Measurements from ENCODE around the gene TMEM221. TPM values are rescaled to one million over a fixed set of nuclear protein-coding genes. Genes with fewer than 3 reads are reported as not detected.

Gene TMEM221
- total RNA-seq, 2 donors from 2014 or later = not detected

DNA sequence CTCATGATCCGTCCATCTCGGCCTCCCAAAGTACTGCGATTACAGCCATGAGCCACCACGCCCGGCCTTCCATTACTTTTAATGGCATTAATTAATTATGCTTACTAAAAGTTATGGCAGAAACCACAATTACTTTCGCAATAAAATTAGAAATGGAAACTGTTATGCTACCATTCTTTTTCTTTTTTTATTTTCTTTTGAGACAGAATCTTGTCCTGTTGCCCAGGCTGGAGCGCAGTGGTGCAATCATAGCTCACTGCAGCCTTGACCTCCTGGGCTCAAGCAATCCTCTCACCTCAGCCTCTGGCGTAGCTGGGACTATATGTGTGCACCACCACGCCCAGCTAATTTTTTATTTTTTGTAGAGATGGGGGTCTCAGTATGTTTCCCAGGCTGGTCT lies 38.5 kb downstream of the TMEM221 start:
- ATAC-seq (replicated peaks) = no peak

DNA sequence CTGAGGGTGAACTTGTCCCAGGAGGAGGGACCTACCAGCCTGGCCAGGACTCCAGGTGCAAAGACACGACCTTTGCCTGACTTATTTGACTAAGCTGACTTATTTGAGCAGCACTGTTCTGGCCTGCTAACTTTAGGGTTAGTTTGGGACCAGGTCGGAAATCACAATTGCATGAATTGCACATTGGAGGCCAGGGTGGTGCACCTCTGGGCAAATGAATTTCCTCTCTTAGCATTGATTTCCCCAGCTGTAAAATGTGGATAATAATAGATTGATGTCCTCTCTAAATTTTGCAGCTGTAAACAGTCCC lies 41.6 kb downstream of the TMEM221 start:
- peaks cover 56% of the 10 kb centered on the region for H3K36me3 Mint-ChIP-seq (ENCODE audit: low read depth)
- H3K4me1 Mint-ChIP-seq = peaks cover 24% of the 10 kb centered on the region
- H3K4me3 Mint-ChIP-seq = peak overlapping the region; percentile 89
- H3K27me3 Mint-ChIP-seq = no peaks in the 10 kb centered on the region
- peak overlapping the region; percentile 73 for H3K27ac Mint-ChIP-seq
- no peak for ATAC-seq (replicated peaks)
- no peaks in the 10 kb centered on the region for H3K9me3 Mint-ChIP-seq

More for the DNA sequence above, 38.5 kb downstream of the TMEM221 start:
- no peak overlapping the region for H3K27ac Mint-ChIP-seq
- H3K4me1 Mint-ChIP-seq = peaks cover 14% of the 10 kb centered on the region
- peaks cover 59% of the 10 kb centered on the region for H3K36me3 Mint-ChIP-seq (ENCODE audit: low read depth)
- H3K9me3 Mint-ChIP-seq = no peaks in the 10 kb centered on the region
- H3K4me3 Mint-ChIP-seq = no peak overlapping the region
- no peaks in the 10 kb centered on the region for H3K27me3 Mint-ChIP-seq

DNA sequence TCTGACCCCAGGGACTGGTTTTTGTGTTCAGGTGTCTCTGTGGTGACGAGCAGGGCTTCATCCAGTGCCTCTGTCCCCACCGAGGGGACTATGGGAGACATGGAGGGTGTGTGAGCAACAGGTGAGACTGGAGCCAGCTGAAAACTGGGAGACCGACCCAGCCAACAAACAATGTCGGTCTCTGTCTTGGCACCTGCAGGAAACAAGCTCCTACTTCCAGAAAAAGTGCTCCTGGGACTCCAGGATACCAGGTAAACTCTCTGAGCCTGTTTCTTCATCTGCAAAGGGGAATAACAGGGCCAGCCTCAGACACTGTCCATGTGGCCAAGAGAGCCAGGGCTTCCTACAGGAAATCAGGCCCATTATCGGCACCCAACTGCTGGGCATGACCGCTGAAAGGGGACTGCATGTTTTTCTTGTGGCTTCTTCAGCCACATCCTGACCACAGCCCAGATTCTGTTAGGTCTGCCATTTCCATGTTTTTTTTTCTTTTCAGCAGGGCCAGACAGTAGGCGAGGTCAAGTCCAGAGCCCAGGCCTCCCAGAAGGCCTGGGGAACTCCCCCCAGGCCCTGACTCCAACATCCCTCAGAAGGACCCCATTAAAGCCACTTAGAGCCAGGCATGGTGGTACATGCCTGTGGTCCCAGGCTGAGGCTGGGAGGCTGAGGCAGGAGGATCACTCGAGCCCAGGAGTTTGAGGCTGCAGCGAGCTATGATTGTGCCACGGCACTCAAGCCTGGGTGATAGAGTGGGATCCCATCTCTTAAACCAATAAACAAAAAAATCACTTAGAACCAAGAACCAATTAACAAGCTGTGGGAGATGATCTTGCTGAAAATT lies 42.2 kb downstream of the TMEM221 start:
- peak overlapping the region; percentile 89 for H3K4me3 Mint-ChIP-seq
- no peaks in the 10 kb centered on the region for H3K27me3 Mint-ChIP-seq
- H3K27ac Mint-ChIP-seq = peak overlapping the region; percentile 73
- H3K9me3 Mint-ChIP-seq = no peaks in the 10 kb centered on the region
- H3K36me3 Mint-ChIP-seq (ENCODE audit: low read depth) = peaks cover 56% of the 10 kb centered on the region
- peaks cover 24% of the 10 kb centered on the region for H3K4me1 Mint-ChIP-seq
- peak; percentile 48 for ATAC-seq (replicated peaks)

DNA sequence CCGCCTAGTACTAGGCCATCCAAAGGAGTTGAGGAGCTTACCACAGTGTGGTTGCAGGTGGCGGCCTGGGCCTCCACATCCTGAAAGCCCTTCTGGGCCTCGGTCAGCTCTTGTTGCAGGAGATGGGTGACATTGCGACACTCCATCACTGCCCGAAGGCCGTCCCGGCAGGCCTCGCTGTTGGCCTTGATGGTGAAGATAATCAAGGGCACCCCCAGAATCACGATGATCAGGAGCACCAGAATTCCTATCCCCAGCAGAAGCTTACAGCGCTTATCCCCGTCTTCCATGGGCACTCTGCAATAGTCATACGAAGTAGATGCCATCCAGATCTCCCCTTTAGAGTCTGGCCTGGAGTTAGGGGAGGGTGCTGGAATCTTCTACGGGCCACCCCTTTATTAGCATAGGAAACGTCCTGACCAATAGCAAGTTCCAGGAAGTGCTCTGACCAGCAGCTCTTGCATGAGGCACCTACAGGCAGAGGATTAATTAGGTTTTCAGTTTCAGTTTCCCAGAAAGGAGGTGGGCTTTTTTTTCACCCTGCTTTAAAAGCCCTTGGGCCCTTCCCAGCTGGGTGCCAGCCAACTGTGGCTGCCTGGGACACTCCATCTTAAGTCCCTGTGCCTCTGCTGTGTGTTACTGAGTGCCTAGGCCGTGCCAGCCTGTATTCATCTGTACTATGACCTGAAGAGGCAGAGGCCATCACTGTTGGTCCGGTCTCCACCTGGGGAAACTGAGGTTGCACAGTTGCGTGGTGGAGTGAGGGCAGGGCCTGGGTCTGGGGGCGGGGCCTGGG lies 43.0 kb downstream of the TMEM221 start, which contains the start of gene BST2:
TSS of gene BST2 (minus strand) at position 381 of the 796 bp plus-strand sequence. CDS start at position 326, 55 bp downstream.
- peaks cover 62% of the 10 kb centered on the region for H3K36me3 Mint-ChIP-seq (ENCODE audit: low read depth)
- peak within 1 kb of the TSS; percentile 73 for H3K27ac Mint-ChIP-seq
- no peaks in the 10 kb centered on the region for H3K27me3 Mint-ChIP-seq
- H3K4me1 Mint-ChIP-seq = peaks cover 24% of the 10 kb centered on the region
- no peaks in the 10 kb centered on the region for H3K9me3 Mint-ChIP-seq
- peak; percentile 91 for ATAC-seq (replicated peaks)
- peak within 1 kb of the TSS; percentile 89 for H3K4me3 Mint-ChIP-seq

DNA sequence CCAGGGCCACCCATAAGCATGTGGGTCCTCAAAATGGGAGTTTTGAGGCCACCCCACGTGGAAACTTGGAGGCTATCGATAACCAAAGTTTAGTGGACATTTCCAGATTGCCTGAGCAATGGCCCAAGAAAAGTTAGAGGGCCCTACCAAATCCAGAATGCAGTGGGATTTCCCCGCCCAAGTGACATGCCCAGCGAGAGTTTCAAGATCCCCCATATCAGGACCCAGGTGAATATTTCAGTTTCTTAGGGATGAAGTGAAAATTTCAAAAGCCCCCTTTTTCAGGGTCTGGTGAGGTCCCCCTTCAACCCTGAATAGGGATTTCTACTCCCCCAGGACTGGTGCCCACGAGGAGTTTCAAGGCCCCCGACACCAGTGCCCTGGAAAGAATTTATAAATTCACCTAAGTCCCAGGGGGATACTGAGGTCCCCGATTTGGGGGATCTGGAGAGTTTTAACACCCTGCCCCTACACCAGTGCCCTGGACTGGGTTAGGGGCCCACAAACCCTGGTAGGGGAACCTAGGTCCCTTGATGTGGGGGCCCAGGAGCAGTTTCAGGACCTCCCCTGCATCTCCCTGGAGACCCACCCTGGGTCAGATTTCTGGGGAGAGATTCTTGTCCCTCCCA lies 43.7 kb downstream of the TMEM221 start:
- peaks cover 24% of the 10 kb centered on the region for H3K4me1 Mint-ChIP-seq
- H3K4me3 Mint-ChIP-seq = peak overlapping the region; percentile 89
- no peak for ATAC-seq (replicated peaks)
- peaks cover 64% of the 10 kb centered on the region for H3K36me3 Mint-ChIP-seq (ENCODE audit: low read depth)
- H3K27ac Mint-ChIP-seq = peak overlapping the region; percentile 73
- H3K27me3 Mint-ChIP-seq = no peaks in the 10 kb centered on the region
- H3K9me3 Mint-ChIP-seq = no peaks in the 10 kb centered on the region

DNA sequence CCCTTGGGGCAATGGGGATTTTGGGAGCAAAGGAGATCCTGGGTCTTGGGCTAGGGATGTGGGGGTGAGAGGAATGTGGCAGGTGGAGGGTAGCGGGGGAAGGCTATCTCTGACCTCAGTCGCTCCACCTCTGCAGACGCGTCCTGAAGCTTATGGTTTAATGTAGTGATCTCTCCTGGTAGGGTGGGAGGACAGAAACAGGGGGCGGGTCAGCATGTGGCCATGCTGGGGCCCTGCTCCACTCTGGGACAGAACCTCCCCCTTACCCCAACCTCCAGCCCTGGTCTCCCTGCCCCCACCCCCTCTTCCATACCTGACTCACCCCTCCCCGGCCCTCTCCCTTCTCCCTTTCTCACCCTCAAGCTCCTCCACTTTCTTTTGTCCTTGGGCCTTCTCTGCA lies 44.5 kb downstream of the TMEM221 start:
- no peaks in the 10 kb centered on the region for H3K27me3 Mint-ChIP-seq
- H3K27ac Mint-ChIP-seq = peak overlapping the region; percentile 73
- no peak for ATAC-seq (replicated peaks)
- peaks cover 61% of the 10 kb centered on the region for H3K36me3 Mint-ChIP-seq (ENCODE audit: low read depth)
- H3K9me3 Mint-ChIP-seq = no peaks in the 10 kb centered on the region
- peak overlapping the region; percentile 89 for H3K4me3 Mint-ChIP-seq
- peaks cover 24% of the 10 kb centered on the region for H3K4me1 Mint-ChIP-seq

DNA sequence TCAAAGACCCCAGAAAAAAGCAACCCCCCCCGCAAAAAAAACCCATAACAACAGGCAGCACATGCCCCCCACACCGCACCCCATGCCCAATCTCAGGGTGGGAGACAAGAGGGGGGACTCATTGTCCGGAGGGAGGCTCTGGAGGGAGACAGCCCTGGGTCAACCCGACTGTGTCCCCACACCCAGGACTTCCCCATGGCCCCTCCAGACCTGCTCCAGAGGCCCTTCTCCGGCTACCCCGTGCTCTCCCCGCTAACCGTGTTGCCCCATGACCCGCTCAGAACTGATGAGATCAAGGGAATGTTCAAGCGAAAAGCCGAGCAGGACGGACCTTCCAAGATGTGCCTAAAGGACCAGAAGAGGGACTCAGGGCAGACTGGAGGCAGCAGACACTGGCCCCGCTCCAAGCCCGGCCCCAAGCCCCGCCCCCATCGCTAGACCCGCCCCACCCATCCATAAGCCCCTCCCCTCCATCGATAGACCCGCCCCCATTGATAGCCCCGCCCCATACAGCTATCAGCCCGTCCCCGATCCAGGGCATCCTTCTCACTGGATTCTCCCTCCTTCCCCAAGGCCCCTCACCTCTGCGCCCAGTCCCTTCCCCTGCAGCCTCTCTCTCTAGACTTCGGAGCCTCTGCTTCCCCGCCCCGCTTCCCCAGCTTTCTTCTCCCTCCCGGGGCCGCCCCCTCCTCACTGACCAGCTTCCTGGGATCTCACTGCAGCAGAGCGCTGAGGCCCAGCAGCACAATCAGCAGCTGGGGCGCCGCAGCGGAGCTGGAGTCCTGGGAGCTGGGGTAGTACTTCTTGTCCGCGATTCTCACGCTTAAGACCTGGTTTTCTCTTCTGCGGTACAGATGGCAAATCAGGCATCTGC lies 45.2 kb downstream of the TMEM221 start:
- no peaks in the 10 kb centered on the region for H3K27me3 Mint-ChIP-seq
- H3K36me3 Mint-ChIP-seq (ENCODE audit: low read depth) = peaks cover 62% of the 10 kb centered on the region
- H3K9me3 Mint-ChIP-seq = no peaks in the 10 kb centered on the region
- H3K27ac Mint-ChIP-seq = peak overlapping the region; percentile 73
- ATAC-seq (replicated peaks) = no peak
- H3K4me3 Mint-ChIP-seq = peak overlapping the region; percentile 89
- H3K4me1 Mint-ChIP-seq = peaks cover 24% of the 10 kb centered on the region

DNA sequence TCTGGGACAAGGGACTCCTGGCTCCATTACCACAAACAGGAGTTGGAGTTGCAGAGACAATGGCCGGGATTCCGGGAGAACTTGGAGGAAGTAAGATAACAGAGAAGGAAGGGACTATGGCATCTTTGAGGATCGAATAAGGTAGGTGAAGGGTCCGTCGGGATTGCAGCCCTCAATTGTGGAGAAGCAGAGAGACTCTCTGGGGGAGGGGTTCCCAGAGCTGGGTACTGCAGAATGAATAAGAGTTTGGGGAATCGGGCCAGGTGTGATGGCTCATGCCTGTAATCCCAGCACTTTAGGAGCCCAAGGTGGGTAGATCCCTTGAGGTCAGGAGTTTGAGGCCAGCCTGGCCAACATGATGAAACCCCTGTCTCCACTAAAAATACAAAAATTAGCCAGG lies 46.8 kb downstream of the TMEM221 start:
- ATAC-seq (replicated peaks) = no peak
- Mint-ChIP-seq H3K27me3 (no peaks in the 10 kb centered on the region), H3K27ac (no peak overlapping the region), H3K4me3 (no peak overlapping the region), H3K4me1 (peaks cover 16% of the 10 kb centered on the region), H3K9me3 (no peaks in the 10 kb centered on the region), H3K36me3 (ENCODE audit: low read depth) (peaks cover 65% of the 10 kb centered on the region)

DNA sequence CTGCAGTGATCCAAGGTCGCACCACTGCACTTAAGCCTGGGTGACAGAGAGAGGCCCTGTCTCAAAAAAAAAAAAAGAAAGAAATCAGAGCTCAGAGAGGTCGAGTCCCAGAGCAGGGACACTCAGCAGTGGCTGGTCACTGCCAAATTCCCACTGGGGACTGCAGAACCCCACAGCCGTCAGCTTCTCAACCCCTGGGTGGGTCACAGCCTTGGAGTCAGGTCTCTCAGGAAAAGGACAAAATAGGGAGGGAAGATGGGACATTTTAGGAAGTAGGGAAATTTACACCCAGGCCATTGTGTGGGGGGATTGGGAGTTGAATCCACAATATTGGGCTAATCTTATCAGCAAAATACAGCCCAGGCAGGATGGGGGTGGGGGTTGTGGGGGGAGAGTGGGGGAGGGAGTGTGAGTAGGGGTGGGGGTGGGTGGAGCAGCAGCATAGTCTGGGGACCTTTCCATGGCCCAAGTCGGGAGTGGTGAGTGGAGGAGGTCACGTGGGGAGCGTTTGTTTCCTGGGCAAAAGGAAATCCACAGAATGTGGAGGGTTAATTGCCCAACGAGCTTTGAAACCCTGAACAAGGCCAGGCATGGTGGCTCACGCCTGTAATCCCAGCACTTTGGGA lies 49.5 kb downstream of the TMEM221 start:
- H3K36me3 Mint-ChIP-seq (ENCODE audit: low read depth) = peaks cover 59% of the 10 kb centered on the region
- H3K4me3 Mint-ChIP-seq = no peak overlapping the region
- H3K4me1 Mint-ChIP-seq = peaks cover 9% of the 10 kb centered on the region
- no peak for ATAC-seq (replicated peaks)
- no peak overlapping the region for H3K27ac Mint-ChIP-seq
- no peaks in the 10 kb centered on the region for H3K27me3 Mint-ChIP-seq
- no peaks in the 10 kb centered on the region for H3K9me3 Mint-ChIP-seq

DNA sequence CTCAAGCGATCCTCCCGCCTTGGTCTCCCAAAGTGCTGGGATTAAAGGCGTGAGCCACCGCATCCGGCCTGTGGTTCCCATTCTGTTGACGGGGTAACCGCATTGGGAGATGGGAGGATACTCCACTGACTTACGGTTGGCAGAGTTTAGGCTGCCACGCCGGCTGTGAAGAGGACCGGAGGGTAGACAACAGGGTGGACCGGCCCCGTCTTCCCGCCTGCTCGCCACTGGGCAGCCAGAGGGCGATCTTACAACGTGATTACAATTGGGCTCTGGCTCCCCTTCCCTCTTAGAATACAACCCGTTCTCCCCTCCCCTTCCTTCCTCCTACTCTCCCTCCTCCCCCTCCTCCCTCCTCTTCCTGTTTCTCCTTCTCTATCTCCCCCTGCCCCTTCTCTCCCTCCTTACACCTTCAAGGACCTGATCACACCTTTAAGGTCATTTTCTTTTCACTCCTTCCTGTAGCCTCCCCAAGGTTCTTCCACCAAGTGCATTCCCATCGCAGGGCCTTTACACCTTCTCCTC lies 53.5 kb downstream of the TMEM221 start:
- Mint-ChIP-seq H3K36me3 (ENCODE audit: low read depth) (peaks cover 18% of the 10 kb centered on the region), H3K27me3 (no peaks in the 10 kb centered on the region), H3K4me1 (peaks cover 10% of the 10 kb centered on the region), H3K4me3 (no peak overlapping the region), H3K9me3 (no peaks in the 10 kb centered on the region), H3K27ac (peak overlapping the region; percentile 56)
- ATAC-seq (replicated peaks) = peak; percentile 15

DNA sequence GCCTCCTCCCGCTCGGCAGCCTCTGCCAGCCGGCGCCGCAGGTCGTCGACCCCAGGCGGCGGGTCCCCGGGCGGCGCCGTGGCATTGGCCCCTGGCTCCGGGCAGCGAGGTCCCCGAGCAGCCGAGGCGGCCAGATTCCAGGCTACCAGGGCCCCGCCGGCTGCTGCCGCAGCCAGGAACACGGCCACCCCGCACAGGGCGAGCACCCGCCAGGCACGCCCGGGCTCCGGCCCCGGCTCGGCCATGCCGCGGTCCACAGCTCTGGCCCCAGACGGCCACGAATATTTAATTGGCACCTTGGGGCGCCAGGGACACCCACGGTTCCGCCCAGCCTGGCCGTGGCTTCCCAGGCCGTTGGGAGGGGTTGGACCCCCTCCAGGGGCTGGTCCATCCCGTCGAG lies 54.6 kb downstream of the TMEM221 start, which contains the start of gene CCDC194:
TSS of gene CCDC194 (minus strand) at position 283 of the 400 bp plus-strand sequence. CDS start at position 245, 38 bp downstream.
- ATAC-seq (replicated peaks) = no peak
- no peaks in the 10 kb centered on the region for H3K27me3 Mint-ChIP-seq
- H3K4me3 Mint-ChIP-seq = no peak within 1 kb of the TSS
- H3K9me3 Mint-ChIP-seq = no peaks in the 10 kb centered on the region
- H3K4me1 Mint-ChIP-seq = peaks cover 10% of the 10 kb centered on the region
- H3K36me3 Mint-ChIP-seq (ENCODE audit: low read depth) = peaks cover 18% of the 10 kb centered on the region
- H3K27ac Mint-ChIP-seq = peak within 1 kb of the TSS; percentile 56

DNA sequence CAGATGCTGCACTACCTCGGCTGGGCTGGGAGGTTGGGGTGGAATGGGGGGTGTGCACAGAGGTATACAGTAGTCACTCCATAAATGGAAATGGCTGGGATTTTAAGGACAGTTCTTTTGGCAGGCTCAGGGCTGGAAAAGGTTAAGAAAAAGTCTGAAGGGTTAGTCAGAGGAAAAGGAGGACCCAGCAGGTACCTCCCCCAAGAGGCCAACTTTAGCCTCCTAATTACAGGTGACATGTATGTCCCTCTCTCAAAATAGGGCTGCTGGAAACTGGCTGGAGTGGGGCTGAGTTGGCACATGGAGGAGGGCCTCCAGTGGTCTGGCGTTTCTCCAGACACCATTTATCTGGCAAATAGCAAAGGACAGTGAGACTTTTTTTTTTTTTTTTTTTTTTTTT lies 55.5 kb downstream of the TMEM221 start:
- ATAC-seq (replicated peaks) = no peak
- H3K27me3 Mint-ChIP-seq = no peaks in the 10 kb centered on the region
- no peaks in the 10 kb centered on the region for H3K9me3 Mint-ChIP-seq
- H3K4me1 Mint-ChIP-seq = peaks cover 10% of the 10 kb centered on the region
- no peak overlapping the region for H3K4me3 Mint-ChIP-seq
- no peak overlapping the region for H3K27ac Mint-ChIP-seq
- peaks cover 15% of the 10 kb centered on the region for H3K36me3 Mint-ChIP-seq (ENCODE audit: low read depth)

Data from activated T-helper 17 cell treated with anti-CD3 and anti-CD28 coated beads, Interleukin-2, amount 50 U/mL, for 72 hours (primary cell).